ENCODE measurements around the gene C9orf50. TPM values are rescaled to one million over a fixed set of nuclear protein-coding genes. Genes with fewer than 3 reads are reported as not detected.

C9orf50 gene
- total and polyA plus RNA-seq, 2 donors (not counting 3 experiments of a cell fraction or from before 2014, with no cell fraction given), result not detected

- DNase-seq (ENCODE audit: low read depth, low spot score) (no peak), FAIRE-seq (no peak)
- Histone ChIP-seq H3K9ac (replicated peaks; ENCODE audit: extremely low read depth, insufficient read depth, low read length) (peak overlapping the region; percentile 71), H2AFZ (ENCODE audit: low read depth, low read length) (peak overlapping the region; percentile 98), H3K4me2 (ENCODE audit: insufficient read depth, low read length) (peak overlapping the region; percentile 62), H3K9me1 (replicated peaks; ENCODE audit: control insufficient read depth, extremely low read depth, insufficient read depth, low read length) (no peaks in the 10 kb centered on the region), H3K27ac (ENCODE audit: insufficient read depth, low read depth, low read length) (no peak overlapping the region), H3K27me3 (ENCODE audit: control insufficient read depth in 2 of 2, insufficient read depth in 2 of 2, low read length in 2 of 2) (no peaks in the 10 kb centered on the region), H3K4me3 (replicated peaks in 1 of 3; ENCODE audit: insufficient read depth in 1 of 3, low read depth in 1 of 3, low read length in 3 of 3) (no peak overlapping the region), H3K4me1 (ENCODE audit: control insufficient read depth, extremely low read depth, insufficient read depth, low read length) (peaks cover 10% of the 10 kb centered on the region), H3K36me3 (ENCODE audit: control insufficient read depth in 2 of 2, extremely low read depth in 1 of 2, insufficient read depth in 2 of 2, low read length in 2 of 2) (no peaks in the 10 kb centered on the region), H3K9me3 (replicated peaks; ENCODE audit: control insufficient read depth, insufficient read depth, low read length) (no peaks in the 10 kb centered on the region), H3K79me2 (ENCODE audit: control insufficient read depth, insufficient read depth, low read length) (no peaks in the 10 kb centered on the region), H4K20me1 (replicated peaks; ENCODE audit: control insufficient read depth, extremely low read depth, insufficient read depth, low read length) (no peaks in the 10 kb centered on the region)
- intact Hi-C loops (cut with micrococcal nuclease), result loop anchor here (5.0 kb wide), 1 partner anchor 46 kb away; no protein-coding TSS in a partner anchor
- BruUV-seq (replicated peaks), result no TSS peak
- TF ChIP-seq GATA2 (IDR thresholded peaks at IDR 0.05; ENCODE audit: insufficient read depth, insufficient read length, low read depth, low read length) (no peak), MYC (IDR thresholded peaks at IDR 0.05; ENCODE audit: low read depth, low read length) (no peak), EZH2 (IDR thresholded peaks at IDR 0.05; ENCODE audit: borderline replicate concordance, low read depth, low read length, severe bottlenecking) (no peak), POLR2AphosphoS5 (IDR thresholded peaks at IDR 0.05; ENCODE audit: insufficient read depth, low read depth, low read length) (no peak), JUN (IDR thresholded peaks at IDR 0.05; ENCODE audit: borderline replicate concordance, insufficient read depth, insufficient read length, low read depth) (no peak), FOS (IDR thresholded peaks at IDR 0.05; ENCODE audit: borderline replicate concordance, insufficient read depth, low read length) (no peak), POLR2A (IDR thresholded peaks at IDR 0.05; ENCODE audit: low read depth, low read length) (no peak), MAX (IDR thresholded peaks at IDR 0.05; ENCODE audit: insufficient read depth, insufficient read length) (no peak)
- TF ChIP-seq, protein P1, sequence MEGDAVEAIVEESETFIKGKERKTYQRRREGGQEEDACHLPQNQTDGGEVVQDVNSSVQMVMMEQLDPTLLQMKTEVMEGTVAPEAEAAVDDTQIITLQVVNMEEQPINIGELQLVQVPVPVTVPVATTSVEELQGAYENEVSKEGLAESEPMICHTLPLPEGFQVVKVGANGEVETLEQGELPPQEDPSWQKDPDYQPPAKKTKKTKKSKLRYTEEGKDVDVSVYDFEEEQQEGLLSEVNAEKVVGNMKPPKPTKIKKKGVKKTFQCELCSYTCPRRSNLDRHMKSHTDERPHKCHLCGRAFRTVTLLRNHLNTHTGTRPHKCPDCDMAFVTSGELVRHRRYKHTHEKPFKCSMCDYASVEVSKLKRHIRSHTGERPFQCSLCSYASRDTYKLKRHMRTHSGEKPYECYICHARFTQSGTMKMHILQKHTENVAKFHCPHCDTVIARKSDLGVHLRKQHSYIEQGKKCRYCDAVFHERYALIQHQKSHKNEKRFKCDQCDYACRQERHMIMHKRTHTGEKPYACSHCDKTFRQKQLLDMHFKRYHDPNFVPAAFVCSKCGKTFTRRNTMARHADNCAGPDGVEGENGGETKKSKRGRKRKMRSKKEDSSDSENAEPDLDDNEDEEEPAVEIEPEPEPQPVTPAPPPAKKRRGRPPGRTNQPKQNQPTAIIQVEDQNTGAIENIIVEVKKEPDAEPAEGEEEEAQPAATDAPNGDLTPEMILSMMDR (IDR thresholded peaks at IDR 0.05; ENCODE audit: extremely low read depth in 1 of 2, insufficient read depth in 1 of 2, low read depth in 1 of 2, low read length in 2 of 2), result no peak
- POLR2A ChIA-PET, result no interaction called here
- dilution Hi-C loops (cut with MboI; ENCODE audit: extremely low pct_ligation_motif_present, low sequenced_read_pairs), result no loop called here
- CTCF ChIA-PET, result interaction anchor here (1.1 to 1.2 kb wide), 2 partner anchors 316 to 424 kb away, joined by 3 read pairs; no protein-coding TSS in a partner anchor
Observed at GRCh38 chr9:129598089-129598596, 22.8 kb downstream of the C9orf50 start.
